GM18499 (cell line): ENCODE measurements around the gene VEGFB.

Experiments used
- ATAC-seq: cut with Tn5 transposase; IDR thresholded peaks from one replicate; pipeline ENCODE4 v1.9.1; 2021; ENCODE audit warnings: moderate number of reproducible peaks; ENCODE audit not compliant: insufficient read depth, unreplicated experiment

VEGFB gene

DNA sequence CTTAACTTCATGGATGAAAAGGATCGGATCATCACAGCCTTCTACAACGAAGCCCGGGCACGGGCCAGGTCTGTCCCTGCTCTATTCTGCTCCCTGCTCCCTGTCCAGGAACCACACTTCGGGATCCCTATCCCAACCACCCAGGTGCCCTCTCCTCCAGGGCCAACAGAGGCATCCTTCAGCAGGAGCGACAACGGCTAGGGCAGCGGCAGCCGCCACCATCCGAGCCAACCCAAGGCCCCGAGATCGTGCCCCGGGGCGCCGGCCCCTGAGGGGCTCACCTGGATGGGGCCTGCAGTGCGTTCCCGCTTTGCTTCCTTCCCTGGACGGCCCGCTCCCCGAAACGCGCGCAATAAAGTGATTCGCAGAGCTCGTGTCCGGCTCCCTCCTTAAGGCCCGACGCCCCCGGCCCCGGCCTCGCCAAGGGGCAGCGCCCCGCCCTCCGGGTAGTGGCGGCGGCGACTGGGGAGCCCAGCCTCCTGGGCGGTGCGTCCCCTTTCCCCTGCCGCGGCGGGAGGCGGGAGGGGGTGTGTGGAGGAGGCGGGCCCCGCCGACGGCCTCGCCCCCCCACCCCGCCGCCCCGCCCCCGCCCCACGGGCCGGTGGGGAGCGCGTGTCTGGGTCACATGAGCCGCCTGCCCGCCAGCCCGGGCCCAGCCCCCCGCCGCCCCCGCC, at the start of gene VEGFB:
Gene VEGFB (plus strand): TSS at position 672 of the 674 bp plus-strand sequence. CDS start 250 bp downstream, outside the sequence.
- ATAC-seq, result no peak

DNA sequence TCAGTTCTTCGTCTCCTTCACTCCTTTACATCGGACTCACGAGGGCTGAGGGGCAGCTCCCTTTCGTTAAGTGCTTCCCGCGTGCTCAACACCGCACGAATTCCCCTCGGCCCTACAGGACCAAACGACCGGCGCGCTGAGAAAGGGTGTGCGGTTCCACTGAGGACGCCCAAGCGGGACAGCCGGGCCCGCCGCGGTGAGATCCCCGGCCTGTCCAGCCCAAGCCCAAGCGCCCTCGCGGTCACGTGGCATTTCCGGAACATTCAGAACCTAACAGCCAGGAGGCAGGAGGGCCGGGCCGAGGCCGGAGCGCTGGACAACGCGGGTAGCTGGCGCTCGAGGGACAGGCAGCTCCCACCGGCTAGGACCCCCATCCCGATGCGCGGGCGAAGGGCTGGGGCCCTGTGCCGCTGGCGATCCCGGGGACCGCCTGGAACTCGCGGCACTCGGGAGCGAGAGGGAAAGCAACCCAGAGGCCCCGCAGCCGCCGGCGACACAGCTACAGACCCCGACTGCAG, 49.1 kb upstream of the VEGFB start:
- ATAC-seq, result no peak

GRCh38 chr11:64185693-64186491, 48.5 kb upstream of the VEGFB start, which contains the start of gene STIP1:
Gene STIP1, plus strand, starts transcription at chr11:64186171. Its CDS starts 91 bp downstream, at chr11:64186262.
- ATAC-seq, result peak; percentile 74

GRCh38 chr11:64186492-64187165, 47.8 kb upstream of the VEGFB start:
- no peak for ATAC-seq

GRCh38 chr11:64192434-64192833, 42.0 kb upstream of the VEGFB start:
- no peak for ATAC-seq

GRCh38 chr11:64196626-64197025, 37.8 kb upstream of the VEGFB start:
- ATAC-seq, result no peak

DNA sequence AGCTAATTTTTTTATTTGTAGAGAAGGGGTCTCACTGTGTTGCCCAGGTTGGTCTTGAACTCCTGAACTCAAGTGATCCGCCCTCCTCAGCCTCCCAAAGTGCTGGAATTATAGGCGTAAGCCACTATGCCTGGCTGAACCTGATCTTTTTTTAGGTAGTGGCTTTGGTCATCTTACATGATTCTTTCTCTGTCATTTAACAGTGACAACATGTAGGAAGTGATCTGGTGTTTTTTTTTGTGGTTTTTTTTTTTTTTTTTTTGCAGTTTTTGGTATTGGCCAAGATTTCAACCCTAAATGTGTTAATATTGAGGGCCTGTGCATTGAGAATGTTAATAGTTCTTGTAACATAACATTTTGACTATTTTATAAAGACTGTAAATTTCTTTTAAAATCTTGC, 35.9 kb upstream of the VEGFB start:
- ATAC-seq, result no peak

GRCh38 chr11:64201543-64201942, 32.8 kb upstream of the VEGFB start:
- no peak for ATAC-seq

GRCh38 chr11:64202992-64203391, 31.4 kb upstream of the VEGFB start:
- ATAC-seq, result no peak

DNA sequence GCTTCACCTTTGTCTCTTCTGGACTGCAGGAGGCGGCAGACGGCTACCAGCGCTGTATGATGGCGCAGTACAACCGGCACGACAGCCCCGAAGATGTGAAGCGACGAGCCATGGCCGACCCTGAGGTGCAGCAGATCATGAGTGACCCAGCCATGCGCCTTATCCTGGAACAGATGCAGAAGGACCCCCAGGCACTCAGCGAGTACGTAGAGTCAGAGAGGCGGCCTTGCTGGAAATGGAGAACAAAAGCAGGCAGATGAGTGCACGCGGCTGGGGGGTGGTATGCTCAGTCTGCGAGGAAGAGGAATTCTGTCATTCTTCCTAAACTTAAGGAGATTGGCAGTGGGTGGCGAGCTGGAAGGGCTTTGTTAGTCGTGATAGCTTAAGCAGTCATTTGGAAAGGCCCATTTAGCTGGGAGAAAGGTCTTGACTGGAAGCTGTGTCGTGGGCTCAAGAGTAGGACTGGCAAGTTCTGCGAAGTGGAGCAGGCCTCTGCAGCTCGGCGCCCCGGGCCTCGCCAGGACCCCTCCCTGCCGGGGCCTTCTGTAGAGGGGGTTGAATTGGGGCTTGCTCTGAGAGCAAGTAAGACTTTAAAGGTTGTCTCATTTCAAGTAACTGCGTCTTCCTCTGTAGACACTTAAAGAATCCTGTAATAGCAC, 30.8 kb upstream of the VEGFB start:
- no peak for ATAC-seq

DNA sequence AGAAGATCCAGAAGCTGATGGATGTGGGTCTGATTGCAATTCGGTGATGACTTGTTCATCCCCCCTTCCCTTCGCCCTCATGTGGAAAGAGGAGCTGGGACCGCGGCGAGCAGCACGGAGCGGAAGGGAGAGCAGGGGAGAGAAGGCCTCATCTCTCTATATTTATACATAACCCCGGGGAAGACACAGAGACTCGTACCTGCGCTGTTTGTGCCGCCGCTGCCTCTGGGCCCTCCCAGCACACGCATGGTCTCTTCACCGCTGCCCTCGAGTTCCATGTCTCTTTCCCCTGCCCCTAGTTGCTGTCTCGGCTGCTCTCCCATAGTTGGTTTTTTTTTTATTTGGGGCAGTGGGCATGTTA, 30.3 kb upstream of the VEGFB start:
- ATAC-seq, result no peak

DNA sequence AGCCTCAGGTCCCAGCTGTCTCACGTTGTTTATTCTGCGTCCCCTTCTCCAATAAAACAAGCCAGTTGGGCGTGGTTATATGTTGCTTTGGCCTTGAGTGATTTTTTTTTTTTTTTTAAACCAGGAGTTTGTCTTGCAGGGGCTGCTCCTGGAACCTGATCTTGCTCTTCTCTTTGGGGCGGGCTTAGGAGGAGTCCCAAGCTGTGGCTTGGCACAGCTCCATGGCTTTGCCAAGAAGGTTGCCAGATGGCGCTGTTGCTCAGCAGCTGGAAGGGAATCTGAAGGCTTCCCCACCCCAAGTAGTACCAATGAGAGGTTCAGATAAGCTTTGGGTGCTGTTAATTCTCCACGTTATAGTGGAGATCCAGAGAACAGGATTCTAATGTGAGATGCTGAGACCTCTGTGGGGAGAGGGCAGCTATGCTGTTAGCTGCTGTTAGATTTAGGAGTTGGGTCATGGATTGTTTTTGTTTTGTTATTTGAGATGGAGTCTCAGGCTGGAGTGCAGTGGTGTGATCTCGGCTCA, 29.9 kb upstream of the VEGFB start:
- no peak for ATAC-seq

DNA sequence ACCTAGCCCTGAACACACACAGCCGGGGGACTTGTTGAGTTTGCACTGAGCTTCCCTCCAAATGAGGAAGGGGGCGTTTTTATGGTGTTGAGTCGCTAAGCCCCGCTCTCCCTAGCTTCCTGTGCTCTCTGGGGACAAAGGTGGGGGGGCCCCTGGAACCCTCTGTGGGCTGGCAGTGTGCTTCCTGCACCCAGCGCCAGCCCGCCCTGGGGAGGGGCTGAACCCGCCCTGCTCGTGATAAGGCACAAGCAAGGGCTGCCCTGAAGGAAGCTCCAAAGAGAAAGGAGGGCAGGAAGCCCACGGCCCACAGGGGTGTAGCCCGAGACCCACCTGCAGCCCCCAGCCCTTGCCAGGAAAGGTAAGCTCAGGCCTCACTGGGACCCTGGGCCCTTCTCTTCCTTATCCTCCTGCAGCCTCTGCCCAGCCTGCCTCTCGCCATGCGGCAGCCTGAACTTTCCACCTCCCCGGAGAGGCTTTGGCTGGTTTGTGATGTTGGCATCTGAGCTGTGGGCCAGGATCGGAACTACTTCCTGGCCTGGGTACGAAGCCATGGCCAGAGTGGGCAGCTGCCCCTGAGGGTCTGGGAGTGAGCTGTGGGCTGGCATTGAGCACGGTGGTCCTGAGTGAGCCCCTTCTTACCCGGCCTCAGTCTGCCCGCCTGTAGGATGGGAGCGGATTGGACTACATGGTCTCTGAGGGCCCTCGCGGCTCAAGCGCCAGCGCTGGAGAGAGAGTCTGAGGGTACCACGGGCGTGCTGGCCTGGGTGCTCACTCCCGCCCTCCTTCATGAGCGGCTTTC, 27.7 kb upstream of the VEGFB start, which contains the start of gene FERMT3:
Gene FERMT3 (plus strand): TSS at position 265 of the 799 bp plus-strand sequence. CDS start 644 bp downstream, outside the sequence.
- no peak for ATAC-seq

GRCh38 chr11:64207256-64208085, 26.9 kb upstream of the VEGFB start:
- no peak for ATAC-seq

- no peak for ATAC-seq
These were observed 26.1 kb upstream of the VEGFB start for GRCh38 chr11:64208086-64208795.

DNA sequence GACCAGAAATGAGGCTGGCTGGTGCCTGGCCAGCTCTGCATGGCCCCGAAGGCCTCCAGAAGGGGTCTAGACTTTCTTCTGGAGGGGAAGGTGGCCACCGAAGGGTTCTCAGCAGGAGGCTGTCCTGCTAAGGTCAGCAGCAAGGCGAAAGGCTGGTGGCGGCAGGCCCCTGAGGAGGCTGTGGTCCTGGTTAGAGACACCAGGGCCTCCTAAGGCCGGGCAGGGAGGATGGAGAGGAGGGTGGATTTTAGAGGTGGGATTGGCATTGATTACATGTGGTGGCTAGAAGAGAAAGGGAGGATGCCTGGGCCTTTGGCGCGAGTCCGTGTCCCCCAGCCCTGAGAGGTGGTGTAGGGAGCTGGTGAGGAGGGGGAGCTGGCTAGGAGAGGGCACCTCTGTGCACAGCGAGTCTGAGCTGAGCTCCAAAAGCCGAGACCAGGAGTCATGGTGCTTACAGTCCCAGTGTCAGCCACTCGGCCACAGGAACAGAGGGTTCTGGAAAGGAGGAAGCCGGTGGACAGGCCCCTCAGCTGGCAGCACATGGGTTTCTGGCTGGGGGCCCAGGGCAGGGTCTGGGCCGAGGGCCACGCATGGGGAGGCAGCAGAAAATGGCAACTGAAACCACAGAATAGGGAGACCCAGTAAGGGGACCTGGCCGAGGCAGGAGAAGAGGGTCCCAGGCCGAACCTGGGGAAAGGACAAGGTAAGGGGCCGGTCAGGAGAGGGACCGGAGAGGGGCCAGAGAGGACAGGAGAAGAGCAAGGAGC, 25.4 kb upstream of the VEGFB start:
- no peak for ATAC-seq

GRCh38 chr11:64209563-64209843, 24.9 kb upstream of the VEGFB start:
- no peak for ATAC-seq
